Astrocyte of the cerebellum (primary cell): ENCODE data around the gene GHSR.

Experiments used
- DNase-seq: peaks from one replicate; pipeline ENCODE4 v3.0.0-alpha.2; 2011; ENCODE audit warnings: low read depth
- H3K4me3 ChIP-seq: 2 replicates; pipeline ENCODE4 v1.5.1; 2011; ENCODE audit warnings: mild to moderate bottlenecking, low read depth, low read length, moderate library complexity
- CTCF ChIP-seq: IDR thresholded peaks from 2 replicates; pipeline ENCODE4 v1.5.1; 2012; ENCODE audit warnings: low read length, low read depth, moderate library complexity, mild to moderate bottlenecking; ENCODE audit errors: missing control alignments
- in situ Hi-C: cut with HindIII; loops from 2 replicates; pipeline ENCODE4 v1.10.0; 2017; ENCODE audit warnings: low sequenced_read_pairs

The GHSR gene

GRCh38 chr3:172442606-172443005 is 5.7 kb downstream of the GHSR start:
- TF ChIP-seq CTCF: no peak
- DNase-seq: no peak
- in situ Hi-C loops: no loop called here
- no peak overlapping the region for H3K4me3 ChIP-seq

- DNase-seq: no peak
- in situ Hi-C loops: no loop called here
These were observed 6.7 kb downstream of the GHSR start for GRCh38 chr3:172441581-172441980.

GRCh38 chr3:172438186-172438585 is 10.1 kb downstream of the GHSR start:
- no peak for DNase-seq
- in situ Hi-C loops: no loop called here
- no peak overlapping the region for H3K4me3 ChIP-seq
- no peak for TF ChIP-seq CTCF

More at GRCh38 chr3:172441581-172441980, 6.7 kb downstream of the GHSR start:
- TF ChIP-seq CTCF: no peak
- H3K4me3 ChIP-seq: no peak overlapping the region

- H3K4me3 ChIP-seq: no peak overlapping the region
- TF ChIP-seq CTCF: no peak
- DNase-seq: no peak
- in situ Hi-C loops: no loop called here
These were observed 10.5 kb downstream of the GHSR start for GRCh38 chr3:172437713-172438112.

GRCh38 chr3:172415323-172415722 is 32.9 kb downstream of the GHSR start:
- no peak overlapping the region for H3K4me3 ChIP-seq
- no peak for TF ChIP-seq CTCF
- no peak for DNase-seq
- in situ Hi-C loops: no loop called here

GRCh38 chr3:172411478-172411947 is 36.7 kb downstream of the GHSR start:
- no peak for DNase-seq
- TF ChIP-seq CTCF: no peak
- H3K4me3 ChIP-seq: no peak overlapping the region
- in situ Hi-C loops: no loop called here

GRCh38 chr3:172410702-172411477 is 37.4 kb downstream of the GHSR start:
- TF ChIP-seq CTCF: no peak
- in situ Hi-C loops: no loop called here
- H3K4me3 ChIP-seq: no peak overlapping the region
- no peak for DNase-seq
